GM23338 (cell line): ENCODE data around the gene CHST6. TPM values are rescaled to one million over a fixed set of nuclear protein-coding genes. Genes with fewer than 3 reads are reported as not detected.

Experiments used
- ATAC-seq: fragments of 200-7000 bp; cut with Tn5 transposase; 3 replicates; pipeline ENCODE4 v1.9.1; 2020
- DNase-seq: peaks from one replicate; pipeline ENCODE4 v3.0.0-alpha.2; 2015; ENCODE audit warnings: low spot score
- H2AFZ ChIP-seq: fragments of 200-600 bp; sonication (generic); 2 replicates; pipeline ENCODE4 v1.8.0; 2016; ENCODE audit warnings: antibody characterized with exemption, mild to moderate bottlenecking, moderate library complexity
- H3F3A ChIP-seq: fragments of 200-600 bp; sonication (generic); replicated peaks from 2 replicates; pipeline ENCODE4 v1.8.0; 2017; ENCODE audit warnings: antibody characterized with exemption, mixed run types, low read depth
- H3K27ac ChIP-seq: fragments of 200-600 bp; sonication (generic); 2 replicates; pipeline ENCODE4 v1.6.1; 2016; ENCODE audit warnings: low read depth
- H3K27me3 ChIP-seq: fragments of 200-600 bp; sonication (generic); 2 replicates; pipeline ENCODE4 v1.8.0; 2016; ENCODE audit warnings: mild to moderate bottlenecking, mixed run types, moderate library complexity; ENCODE audit not compliant: insufficient read depth
- H3K36me3 ChIP-seq: fragments of 200-600 bp; sonication (generic); 2 replicates; pipeline ENCODE4 v1.8.0; 2016; ENCODE audit warnings: mild to moderate bottlenecking; ENCODE audit not compliant: insufficient read depth
- H3K4me1 ChIP-seq: fragments of 200-600 bp; sonication (generic); 2 replicates; pipeline ENCODE4 v1.8.0; 2016; ENCODE audit warnings: mild to moderate bottlenecking, moderate library complexity; ENCODE audit not compliant: insufficient read depth
- H3K4me2 ChIP-seq: fragments of 200-600 bp; sonication (generic); 2 replicates; pipeline ENCODE4 v1.7.1; 2017; ENCODE audit warnings: mixed run types
- H3K4me3 ChIP-seq: fragments of 200-600 bp; sonication (generic); 2 replicates; pipeline ENCODE4 v1.6.1; 2016; ENCODE audit warnings: mixed run types
- H3K79me2 ChIP-seq: fragments of 200-600 bp; sonication (generic); replicated peaks from 2 replicates; pipeline ENCODE4 v1.8.0; 2017; ENCODE audit warnings: mild to moderate bottlenecking; ENCODE audit not compliant: insufficient read depth
- H3K9me2 ChIP-seq: fragments of 200-600 bp; sonication (generic); 2 replicates; pipeline ENCODE4 v1.8.0; 2017; ENCODE audit not compliant: insufficient read depth
- H4K20me1 ChIP-seq: fragments of 200-600 bp; sonication (generic); replicated peaks from 2 replicates; pipeline ENCODE4 v1.8.0; 2017; ENCODE audit warnings: mild to moderate bottlenecking; ENCODE audit not compliant: insufficient read depth
- H3K27ac Mint-ChIP-seq: 2 replicates; pipeline ENCODE4 v1.8.0; 2020; ENCODE audit warnings: inconsistent platforms, mild to moderate bottlenecking, moderate library complexity, mixed read lengths
- H3K27me3 Mint-ChIP-seq: 3 replicates; pipeline ENCODE4 v1.8.0; 2022; ENCODE audit warnings: low read depth, mild to moderate bottlenecking, moderate library complexity, mixed read lengths, inconsistent platforms; ENCODE audit not compliant: insufficient read depth, poor library complexity
- H3K36me3 Mint-ChIP-seq: 3 replicates; pipeline ENCODE4 v1.8.0; 2021; ENCODE audit warnings: low read depth, mild to moderate bottlenecking, inconsistent platforms, moderate library complexity, mixed read lengths
- H3K4me1 Mint-ChIP-seq: 3 replicates; pipeline ENCODE4 v1.8.0; 2020; ENCODE audit warnings: mild to moderate bottlenecking, inconsistent platforms, mixed read lengths
- H3K4me3 Mint-ChIP-seq: 3 replicates; pipeline ENCODE4 v1.8.0; 2021; ENCODE audit warnings: moderate library complexity, mild to moderate bottlenecking, inconsistent platforms, mixed read lengths
- H3K9me3 Mint-ChIP-seq: 3 replicates; pipeline ENCODE4 v1.8.0; 2020; ENCODE audit warnings: moderate library complexity, mild to moderate bottlenecking, inconsistent platforms, mixed read lengths
- CREB1 ChIP-seq: fragments of 250-450 bp; sonication (Bioruptor Pico); IDR thresholded peaks from 2 replicates; pipeline ENCODE4 v1.5.0; 2020; ENCODE audit warnings: low read depth, mild to moderate bottlenecking, moderate library complexity
- CTCF ChIP-seq, 2 experiments: fragments of 200-600 bp in 1 of 2; sonication (generic) in 1 of 2; conservative IDR thresholded peaks; 2 replicates each; pipeline versions ENCODE4 v1.5.1 to v1.6.1; 2016 to 2017; ENCODE audit warnings: antibody characterized with exemption in 2 of 2, low read depth in 2 of 2, mild to moderate bottlenecking in 2 of 2, moderate library complexity in 1 of 2
- ETS1 ChIP-seq: IDR thresholded peaks from 2 replicates; pipeline ENCODE4 v1.6.1; 2016; ENCODE audit warnings: antibody characterized with exemption
- EZH2phosphoT487 ChIP-seq: fragments of 200-600 bp; sonication (generic); IDR thresholded peaks from one replicate; pipeline ENCODE4 v1.8.1; 2018; ENCODE audit warnings: antibody characterized with exemption; ENCODE audit not compliant: unreplicated experiment
- JUNB ChIP-seq: IDR thresholded peaks from one replicate; pipeline ENCODE4 v1.6.1; 2016; ENCODE audit warnings: antibody characterized with exemption; ENCODE audit not compliant: unreplicated experiment
- NANOG ChIP-seq: IDR thresholded peaks from 2 replicates; pipeline ENCODE4 v1.6.1; 2016; ENCODE audit warnings: antibody characterized with exemption, borderline replicate concordance
- POLR2AphosphoS5 ChIP-seq: IDR thresholded peaks from 2 replicates; pipeline ENCODE4 v1.6.1; 2016; ENCODE audit warnings: antibody characterized with exemption, low read depth
- STAT1 ChIP-seq: IDR thresholded peaks from one replicate; pipeline ENCODE4 v1.6.1; 2016; ENCODE audit warnings: antibody characterized with exemption; ENCODE audit not compliant: unreplicated experiment
- ZNF114 ChIP-seq: fragments of 250-450 bp; sonication (Bioruptor Pico); IDR thresholded peaks from 2 replicates; pipeline ENCODE4 v1.5.0; 2020; ENCODE audit warnings: mild to moderate bottlenecking, moderate library complexity
- ZNF331 ChIP-seq: fragments of 250-450 bp; sonication (Bioruptor Pico); IDR thresholded peaks from 2 replicates; pipeline ENCODE4 v1.5.0; 2020; ENCODE audit warnings: low read depth, mild to moderate bottlenecking, moderate library complexity
- polyA plus RNA-seq: library from polyadenylated mRNA; unstranded; fragments of >200 nt; fragmentation: Nextera tagmentation; extraction: Ambion mirVana; gene quantifications from 2 replicates; pipeline ENCODE4 v1.2.1, GENCODE V29; 2016
- total RNA-seq: library from RNA; depleted of rRNA; stranded (reverse); fragments of >200 nt; shearing (Covaris generic); gene quantifications from 2 replicates; pipeline ENCODE4 v1.2.3, GENCODE V29; 2014
- TF ChIP-seq, protein P1 (sequence below): IDR thresholded peaks from one replicate; pipeline ENCODE4 v1.6.1; 2018; ENCODE audit warnings: antibody characterized with exemption; ENCODE audit not compliant: unreplicated experiment

The CHST6 gene
- total and polyA plus RNA-seq, 2 experiments from 2014 or later: 2.7 to 22.2 TPM

DNA sequence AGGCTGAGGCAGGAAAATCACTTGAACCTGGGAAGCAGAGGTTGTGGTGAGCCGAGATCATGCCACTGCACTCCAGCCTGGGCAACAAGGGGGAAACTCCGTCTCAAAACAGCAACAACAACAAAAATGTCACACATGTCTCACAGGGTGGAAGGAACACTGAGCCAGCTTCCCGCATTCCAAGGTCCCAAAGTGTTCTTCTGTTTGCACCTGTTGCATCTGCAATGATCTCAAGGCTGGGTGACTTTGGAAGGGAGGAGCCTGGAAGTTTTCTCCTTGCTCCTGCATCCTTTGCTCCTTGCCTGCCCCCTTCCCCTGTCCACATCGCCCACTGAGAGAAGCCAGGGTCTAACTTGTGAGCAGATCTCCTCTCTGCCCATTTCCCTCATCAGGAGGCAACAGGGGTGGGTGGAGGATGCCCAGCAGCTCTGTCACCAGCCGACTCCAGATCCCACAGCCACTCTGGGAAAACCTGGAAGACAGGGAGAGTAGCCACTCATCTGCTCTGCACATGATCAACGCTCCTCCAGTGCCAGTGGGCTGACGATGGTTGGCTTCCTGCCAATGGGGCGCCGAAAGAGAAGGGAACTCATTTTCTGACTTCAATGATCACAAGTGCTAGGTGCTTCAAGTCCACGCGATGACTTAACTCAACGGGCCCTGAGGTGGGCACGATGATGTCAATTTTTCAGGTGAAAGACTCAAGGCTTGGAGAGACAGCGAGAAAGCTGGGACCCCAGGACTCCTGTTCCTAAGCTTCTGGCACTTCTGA is 12.6 kb downstream of the CHST6 start:
- Mint-ChIP-seq H3K9me3 (no peaks in the 10 kb centered on the region; the same call in 2 of the 3 replicates), H3K36me3 (peaks cover 26% of the 10 kb centered on the region), H3K4me1 (no peaks in the 10 kb centered on the region; the same call in 2 of the 3 replicates), H3K27ac (no peak overlapping the region), H3K27me3 (peaks cover 10% of the 10 kb centered on the region), H3K4me3 (no peak overlapping the region)
- DNase-seq (no peak), ATAC-seq (no peak)
- Histone ChIP-seq H3K79me2 (no peaks in the 10 kb centered on the region), H3K4me2 (no peak overlapping the region), H3K4me1 (no peaks in the 10 kb centered on the region), H3K36me3 (no peaks in the 10 kb centered on the region), H3K4me3 (no peak overlapping the region), H2AFZ (no peak overlapping the region), H3K9me2 (no peaks in the 10 kb centered on the region), H3K27me3 (no peaks in the 10 kb centered on the region), H3K27ac (no peak overlapping the region), H4K20me1 (no peaks in the 10 kb centered on the region; the same call in 1 of the 2 replicates), H3F3A (no peaks in the 10 kb centered on the region)
- no peak for TF ChIP-seq ETS1
- TF ChIP-seq CTCF (conservative IDR thresholded peaks at IDR 0.05; ENCODE audit: low read depth in 2 of 2): no peak
- no peak for TF ChIP-seq ZNF331 (CRISPR knock-in tag)
- TF ChIP-seq POLR2AphosphoS5: no peak
- no peak for TF ChIP-seq ZNF114 (CRISPR knock-in tag)
- no peak for TF ChIP-seq JUNB
- no peak for TF ChIP-seq EZH2phosphoT487
- no peak for TF ChIP-seq CREB1 (CRISPR knock-in tag)
- no peak for TF ChIP-seq NANOG
- TF ChIP-seq, protein P1, sequence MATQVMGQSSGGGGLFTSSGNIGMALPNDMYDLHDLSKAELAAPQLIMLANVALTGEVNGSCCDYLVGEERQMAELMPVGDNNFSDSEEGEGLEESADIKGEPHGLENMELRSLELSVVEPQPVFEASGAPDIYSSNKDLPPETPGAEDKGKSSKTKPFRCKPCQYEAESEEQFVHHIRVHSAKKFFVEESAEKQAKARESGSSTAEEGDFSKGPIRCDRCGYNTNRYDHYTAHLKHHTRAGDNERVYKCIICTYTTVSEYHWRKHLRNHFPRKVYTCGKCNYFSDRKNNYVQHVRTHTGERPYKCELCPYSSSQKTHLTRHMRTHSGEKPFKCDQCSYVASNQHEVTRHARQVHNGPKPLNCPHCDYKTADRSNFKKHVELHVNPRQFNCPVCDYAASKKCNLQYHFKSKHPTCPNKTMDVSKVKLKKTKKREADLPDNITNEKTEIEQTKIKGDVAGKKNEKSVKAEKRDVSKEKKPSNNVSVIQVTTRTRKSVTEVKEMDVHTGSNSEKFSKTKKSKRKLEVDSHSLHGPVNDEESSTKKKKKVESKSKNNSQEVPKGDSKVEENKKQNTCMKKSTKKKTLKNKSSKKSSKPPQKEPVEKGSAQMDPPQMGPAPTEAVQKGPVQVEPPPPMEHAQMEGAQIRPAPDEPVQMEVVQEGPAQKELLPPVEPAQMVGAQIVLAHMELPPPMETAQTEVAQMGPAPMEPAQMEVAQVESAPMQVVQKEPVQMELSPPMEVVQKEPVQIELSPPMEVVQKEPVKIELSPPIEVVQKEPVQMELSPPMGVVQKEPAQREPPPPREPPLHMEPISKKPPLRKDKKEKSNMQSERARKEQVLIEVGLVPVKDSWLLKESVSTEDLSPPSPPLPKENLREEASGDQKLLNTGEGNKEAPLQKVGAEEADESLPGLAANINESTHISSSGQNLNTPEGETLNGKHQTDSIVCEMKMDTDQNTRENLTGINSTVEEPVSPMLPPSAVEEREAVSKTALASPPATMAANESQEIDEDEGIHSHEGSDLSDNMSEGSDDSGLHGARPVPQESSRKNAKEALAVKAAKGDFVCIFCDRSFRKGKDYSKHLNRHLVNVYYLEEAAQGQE: no peak
- TF ChIP-seq STAT1: no peak
